Loucy (cell line): ENCODE data around the gene CTBP2.

ENCODE experiments used
- CTCF ChIP-seq: fragments of 200-600 bp; sonication (generic); conservative IDR thresholded peaks from 2 replicates; pipeline ENCODE4 v1.5.1; 2014; ENCODE audit warnings: mild to moderate bottlenecking, antibody characterized with exemption, low read length
- EZH2phosphoT487 ChIP-seq: fragments of 200-600 bp; IDR thresholded peaks from 2 replicates; pipeline ENCODE4 v1.6.1; 2018; ENCODE audit warnings: antibody characterized with exemption, mild to moderate bottlenecking, moderate library complexity, borderline replicate concordance

DNA sequence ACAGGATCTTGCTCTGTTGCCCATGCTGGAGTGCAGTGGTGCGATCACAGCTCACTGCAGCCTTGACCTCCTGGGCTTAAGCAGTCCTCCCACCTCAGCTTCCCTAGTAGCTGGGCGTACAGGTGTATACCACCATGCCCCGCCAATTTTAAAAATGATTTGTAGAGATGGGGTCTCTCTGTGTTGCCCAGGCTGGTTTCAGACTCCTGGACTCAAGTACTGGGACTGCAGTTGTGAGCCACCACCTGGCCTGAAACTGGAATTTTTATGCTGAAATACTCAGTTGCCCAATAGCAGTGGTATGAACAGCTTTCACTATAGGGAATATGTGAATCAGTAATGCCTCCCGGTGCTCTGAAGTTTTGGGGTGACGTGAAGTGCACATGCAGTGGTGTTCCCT, 210.8 kb downstream of the CTBP2 start:
- TF ChIP-seq CTCF (no peak), EZH2phosphoT487 (no peak)
